ENCODE measurements around the gene SH3RF2.
"Not testable (repeated sequence)": the region's sequence is repeated elsewhere in the genome, so short reads cannot be mapped to it uniquely, and the experiment has no call there.

Gene SH3RF2

GRCh38 chr5:145958436-145958835 is 22.1 kb downstream of the SH3RF2 start:
- no peak overlapping the region for H3K9ac ChIP-seq (ENCODE audit: low read length)
- no peaks in the 10 kb centered on the region for H3K79me2 ChIP-seq (ENCODE audit: low read length)
- H3K4me2 ChIP-seq (ENCODE audit: low read length): no peak overlapping the region

GRCh38 chr5:145960166-145960565 is 23.8 kb downstream of the SH3RF2 start:
- H2AFZ ChIP-seq (ENCODE audit: low read depth, low read length): no peak overlapping the region
- H3K27me3 ChIP-seq (ENCODE audit: low read depth, low read length): no peaks in the 10 kb centered on the region; the same call in 1 of the 2 replicates
- H3K9ac ChIP-seq (ENCODE audit: low read length): no peak overlapping the region
- no peaks in the 10 kb centered on the region for H3K79me2 ChIP-seq (ENCODE audit: low read length)
- no peaks in the 10 kb centered on the region for H4K20me1 ChIP-seq (ENCODE audit: insufficient read depth, low read length)
- no peak overlapping the region for H3K27ac ChIP-seq (ENCODE audit: low read length)
- TF ChIP-seq EZH2phosphoT487 (IDR thresholded peaks at IDR 0.05; ENCODE audit: low read depth) (no peak), CTCF (IDR thresholded peaks at IDR 0.05; ENCODE audit: low read depth, low read length) (no peak)
- no peak overlapping the region for H3K4me2 ChIP-seq (ENCODE audit: low read length)
- H3K4me1 ChIP-seq (ENCODE audit: low read length): no peaks in the 10 kb centered on the region
- no peak overlapping the region for H3K4me3 ChIP-seq (ENCODE audit: low read length)
- no peaks in the 10 kb centered on the region for H3K36me3 ChIP-seq (replicated peaks; ENCODE audit: low read depth, low read length)
- no peaks in the 10 kb centered on the region for H3K9me3 ChIP-seq (ENCODE audit: insufficient read depth, low read length)

More at GRCh38 chr5:145958436-145958835, 22.1 kb downstream of the SH3RF2 start:
- Histone ChIP-seq H3K27me3 (ENCODE audit: low read depth, low read length) (no peaks in the 10 kb centered on the region; the same call in 1 of the 2 replicates), H3K27ac (ENCODE audit: low read length) (no peak overlapping the region), H3K36me3 (replicated peaks; ENCODE audit: low read depth, low read length) (no peaks in the 10 kb centered on the region), H2AFZ (ENCODE audit: low read depth, low read length) (no peak overlapping the region), H3K9me3 (ENCODE audit: insufficient read depth, low read length) (no peaks in the 10 kb centered on the region), H3K4me1 (ENCODE audit: low read length) (no peaks in the 10 kb centered on the region), H4K20me1 (ENCODE audit: insufficient read depth, low read length) (no peaks in the 10 kb centered on the region), H3K4me3 (ENCODE audit: low read length) (no peak overlapping the region)
- TF ChIP-seq CTCF (IDR thresholded peaks at IDR 0.05; ENCODE audit: low read depth, low read length) (no peak), EZH2phosphoT487 (IDR thresholded peaks at IDR 0.05; ENCODE audit: low read depth) (no peak)

DNA sequence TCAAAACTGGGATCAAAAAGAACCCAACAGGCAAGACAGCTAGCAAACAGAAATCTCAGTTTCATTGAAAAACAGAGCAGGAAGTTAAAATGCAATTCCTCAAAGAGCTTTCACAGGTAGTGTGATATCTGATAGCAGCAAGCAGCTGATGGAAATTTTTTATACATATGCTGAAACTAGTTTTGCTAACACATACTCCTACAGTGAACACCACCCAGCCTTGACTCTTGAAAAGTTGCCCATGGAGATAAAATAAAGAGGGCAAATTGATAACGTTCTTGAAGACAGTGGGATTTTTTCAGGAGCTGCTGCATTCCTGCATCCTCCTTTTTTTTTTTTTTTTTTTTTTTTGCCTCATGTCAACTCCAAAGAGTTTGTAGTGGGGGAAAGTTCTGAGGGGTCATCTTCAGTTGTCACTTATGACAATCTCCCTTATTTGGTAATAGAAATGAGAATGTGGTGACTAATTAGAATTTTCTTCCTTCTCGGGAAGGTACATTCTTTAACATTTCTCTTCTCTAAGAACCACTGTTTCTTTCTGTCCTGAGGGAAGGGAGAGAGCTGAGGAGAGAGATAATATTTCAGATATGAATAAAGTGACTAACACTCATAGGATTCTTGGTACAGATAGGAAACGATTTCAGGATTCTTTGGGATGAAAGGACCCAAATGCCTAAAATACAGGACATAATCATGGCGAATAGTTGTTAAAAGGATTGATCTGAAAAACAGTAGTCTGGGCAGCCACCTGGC is 24.6 kb downstream of the SH3RF2 start:
- Histone ChIP-seq H3K36me3 (replicated peaks; ENCODE audit: low read depth, low read length) (no peaks in the 10 kb centered on the region), H4K20me1 (ENCODE audit: insufficient read depth, low read length) (no peaks in the 10 kb centered on the region), H3K27me3 (ENCODE audit: low read depth, low read length) (no peaks in the 10 kb centered on the region; the same call in 1 of the 2 replicates), H3K9ac (ENCODE audit: low read length) (no peak overlapping the region), H3K9me3 (ENCODE audit: insufficient read depth, low read length) (no peaks in the 10 kb centered on the region), H2AFZ (ENCODE audit: low read depth, low read length) (no peak overlapping the region), H3K4me2 (ENCODE audit: low read length) (no peak overlapping the region), H3K27ac (ENCODE audit: low read length) (no peak overlapping the region), H3K79me2 (ENCODE audit: low read length) (no peaks in the 10 kb centered on the region), H3K4me1 (ENCODE audit: low read length) (no peaks in the 10 kb centered on the region), H3K4me3 (ENCODE audit: low read length) (no peak overlapping the region)
- TF ChIP-seq CTCF (IDR thresholded peaks at IDR 0.05; ENCODE audit: low read depth, low read length): no peak
- no peak for TF ChIP-seq EZH2phosphoT487 (IDR thresholded peaks at IDR 0.05; ENCODE audit: low read depth)

GRCh38 chr5:145962001-145962400 is 25.6 kb downstream of the SH3RF2 start:
- H3K27me3 ChIP-seq (ENCODE audit: low read depth, low read length): no peaks in the 10 kb centered on the region; the same call in 1 of the 2 replicates
- H3K36me3 ChIP-seq (replicated peaks; ENCODE audit: low read depth, low read length): no peaks in the 10 kb centered on the region
- H3K9me3 ChIP-seq (ENCODE audit: insufficient read depth, low read length): no peaks in the 10 kb centered on the region
- no peaks in the 10 kb centered on the region for H4K20me1 ChIP-seq (ENCODE audit: insufficient read depth, low read length)
- no peak overlapping the region for H3K4me2 ChIP-seq (ENCODE audit: low read length)
- H3K79me2 ChIP-seq (ENCODE audit: low read length): no peaks in the 10 kb centered on the region
- no peak overlapping the region for H3K4me3 ChIP-seq (ENCODE audit: low read length)
- no peak for TF ChIP-seq EZH2phosphoT487 (IDR thresholded peaks at IDR 0.05; ENCODE audit: low read depth)
- TF ChIP-seq CTCF (IDR thresholded peaks at IDR 0.05; ENCODE audit: low read depth, low read length): no peak
- no peaks in the 10 kb centered on the region for H3K4me1 ChIP-seq (ENCODE audit: low read length)
- no peak overlapping the region for H3K27ac ChIP-seq (ENCODE audit: low read length)
- H2AFZ ChIP-seq (ENCODE audit: low read depth, low read length): no peak overlapping the region
- H3K9ac ChIP-seq (ENCODE audit: low read length): no peak overlapping the region

GRCh38 chr5:145964008-145964407 is 27.6 kb downstream of the SH3RF2 start:
- not testable (repeated sequence) for H3K36me3 ChIP-seq (replicated peaks; ENCODE audit: low read depth, low read length); H3K79me2 ChIP-seq (ENCODE audit: low read length); H3K27ac ChIP-seq (ENCODE audit: low read length); H3K4me2 ChIP-seq (ENCODE audit: low read length); H3K4me3 ChIP-seq (ENCODE audit: low read length); H3K4me1 ChIP-seq (ENCODE audit: low read length); H3K27me3 ChIP-seq (ENCODE audit: low read depth, low read length); H3K9ac ChIP-seq (ENCODE audit: low read length); H3K9me3 ChIP-seq (ENCODE audit: insufficient read depth, low read length); H2AFZ ChIP-seq (ENCODE audit: low read depth, low read length); H4K20me1 ChIP-seq (ENCODE audit: insufficient read depth, low read length)
